ENCODE measurements around the gene ASCC1.

Gene ASCC1

DNA sequence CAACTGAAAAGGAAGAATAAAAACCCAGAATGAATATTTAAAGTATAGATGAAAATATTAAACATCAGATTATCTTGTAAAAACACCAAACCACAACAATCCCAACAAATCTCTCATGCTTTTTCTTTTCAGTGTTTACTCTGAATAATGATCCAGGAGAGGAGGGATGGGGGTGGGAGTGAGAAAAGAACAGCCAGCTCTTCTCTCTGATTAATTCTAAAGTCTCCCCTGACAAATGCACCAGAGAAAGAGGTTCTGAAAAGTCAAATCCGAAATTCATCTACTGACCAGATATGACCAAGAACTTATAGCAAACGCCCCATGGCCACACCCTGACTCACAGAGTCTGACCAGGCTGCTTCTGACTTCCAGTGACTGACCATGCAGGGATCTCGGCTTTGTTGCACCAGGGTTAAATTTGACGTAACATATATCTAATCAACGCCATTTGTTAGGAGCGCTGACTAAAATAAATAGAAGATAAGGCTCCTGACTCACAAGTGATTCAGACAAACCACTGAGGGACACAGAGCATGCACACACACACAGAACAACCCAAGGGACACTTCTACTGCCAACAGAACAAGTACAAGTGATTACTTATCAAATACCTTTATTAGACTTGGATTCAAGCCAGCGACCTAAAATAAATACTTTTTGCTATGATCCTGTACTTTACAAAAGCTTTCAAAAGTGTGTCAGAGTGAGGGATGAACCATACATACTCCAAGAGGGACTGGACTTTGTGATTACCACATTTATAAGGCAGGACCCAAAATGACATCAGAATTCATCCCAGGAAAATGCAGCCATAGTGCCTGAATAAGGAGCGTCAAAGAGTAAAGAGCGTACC, 118.4 kb downstream of the ASCC1 start:
- DNase-seq (ENCODE audit: low spot score) = no peak

DNA sequence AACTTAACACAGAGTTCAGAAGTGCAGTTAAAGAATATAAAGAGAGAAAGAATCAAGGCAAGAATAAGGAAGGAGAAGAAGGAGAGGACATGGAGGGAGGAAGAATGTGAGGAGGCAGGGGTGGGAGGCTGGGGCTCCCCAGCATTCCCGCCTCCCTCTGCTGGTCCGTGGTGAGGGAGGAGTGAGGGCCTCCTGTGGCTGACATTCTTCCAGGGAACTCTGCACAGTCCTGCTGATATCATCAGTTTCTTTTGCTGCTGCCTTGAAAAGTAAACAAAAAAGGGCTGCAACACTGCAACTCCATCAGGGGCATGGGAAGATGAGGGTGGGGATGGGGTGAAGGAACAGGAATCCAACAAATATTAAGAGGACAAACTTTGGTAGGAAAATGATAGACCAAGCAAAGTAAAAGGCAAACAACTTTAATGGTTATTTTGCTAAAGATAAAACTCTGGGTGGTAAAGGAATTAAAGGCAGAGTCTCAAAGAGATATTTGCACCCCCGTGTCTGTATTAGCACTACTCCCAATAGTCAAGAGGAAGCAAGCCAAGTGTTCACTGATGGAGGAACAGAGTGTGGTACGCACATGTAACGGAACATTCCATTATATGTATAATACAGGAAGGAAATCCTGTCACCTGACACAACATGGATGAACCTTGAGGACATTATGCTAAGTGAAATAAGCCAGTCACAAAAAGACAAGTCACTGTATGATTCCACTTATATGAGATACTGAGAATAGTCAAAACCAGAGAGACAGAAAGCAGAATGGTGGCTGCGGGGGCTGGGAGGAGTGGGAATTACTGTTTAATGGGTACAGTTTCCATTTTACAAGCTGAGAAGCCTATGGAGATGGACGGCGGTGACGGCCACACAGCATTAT, 119.7 kb downstream of the ASCC1 start:
- no peak for DNase-seq (ENCODE audit: low spot score)

DNA sequence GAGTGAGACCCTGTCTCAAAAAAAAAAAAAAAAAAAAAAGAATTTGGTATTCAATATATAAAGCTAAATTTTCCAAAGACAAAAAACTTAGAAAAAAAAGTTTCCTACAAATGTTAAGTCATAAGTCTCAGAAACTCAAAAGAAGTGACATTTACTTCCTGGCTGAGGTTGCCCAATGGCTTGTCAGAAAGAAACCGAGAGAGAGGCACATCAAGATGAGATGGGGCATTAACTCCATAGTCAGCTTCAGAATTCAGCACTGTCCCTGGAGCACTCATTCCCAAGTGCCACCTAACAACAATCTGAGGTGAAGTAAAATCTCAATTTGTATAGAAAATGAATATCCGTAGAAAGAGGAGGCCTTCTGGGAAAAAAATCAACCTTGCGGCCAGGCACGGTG, 120.9 kb downstream of the ASCC1 start:
- no peak for DNase-seq (ENCODE audit: low spot score)

DNA sequence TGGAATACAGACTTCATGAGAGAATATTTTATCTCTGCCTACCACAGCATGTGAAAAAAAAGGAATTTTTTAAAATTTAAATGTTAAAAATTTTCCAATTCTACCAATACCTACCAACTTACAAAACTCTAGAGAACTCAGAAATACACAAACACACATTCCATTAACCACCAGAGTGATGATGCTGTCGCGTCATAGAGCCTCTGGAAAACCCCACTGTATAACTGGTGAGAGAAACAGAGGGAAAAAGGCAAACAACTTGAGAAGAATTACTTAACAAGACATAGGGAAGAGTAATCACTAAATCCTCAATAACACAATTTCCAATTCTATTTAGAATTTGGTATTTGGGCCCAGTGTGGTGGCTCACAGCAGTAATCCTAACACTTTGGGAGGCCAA, 121.5 kb downstream of the ASCC1 start:
- no peak for DNase-seq (ENCODE audit: low spot score)

DNA sequence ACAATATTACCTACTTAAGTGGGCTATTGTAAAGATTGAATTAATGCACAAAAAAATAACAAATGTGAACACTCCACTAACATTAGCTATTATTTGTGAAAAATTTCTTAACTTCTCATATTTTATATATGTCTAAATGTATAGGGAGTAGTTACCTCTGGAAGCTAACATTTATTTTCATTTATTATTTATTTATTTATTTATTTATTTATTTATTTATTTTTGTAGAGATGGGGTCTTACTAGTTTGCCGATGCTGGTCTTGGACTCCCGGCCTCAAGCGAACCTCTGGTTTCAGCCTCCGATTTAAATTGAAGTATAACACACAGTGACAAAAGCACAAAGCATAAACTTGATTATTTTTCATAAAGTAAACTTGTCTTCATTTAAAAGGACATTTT, 122.6 kb downstream of the ASCC1 start:
- DNase-seq (ENCODE audit: low spot score) = no peak

DNA sequence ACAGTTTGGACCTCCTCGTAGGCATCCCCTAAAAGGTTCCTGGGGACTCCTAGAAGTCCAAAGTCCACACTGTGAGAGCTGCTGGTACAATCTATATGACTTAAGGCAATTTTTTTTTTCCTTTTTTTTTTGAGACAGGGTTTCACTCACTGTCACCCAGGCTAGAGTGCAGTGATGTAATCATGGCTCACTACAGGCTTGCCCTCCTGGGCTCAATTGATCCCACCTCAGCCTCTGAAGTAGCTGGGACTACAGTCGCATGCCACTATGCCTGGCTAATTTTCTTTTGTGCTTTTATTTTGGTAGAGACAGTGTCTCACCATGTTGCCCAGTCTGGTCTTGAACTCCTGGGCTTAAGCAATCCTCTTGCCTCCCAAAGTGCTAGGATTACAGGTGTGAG, 123.1 kb downstream of the ASCC1 start:
- DNase-seq (ENCODE audit: low spot score) = no peak

DNA sequence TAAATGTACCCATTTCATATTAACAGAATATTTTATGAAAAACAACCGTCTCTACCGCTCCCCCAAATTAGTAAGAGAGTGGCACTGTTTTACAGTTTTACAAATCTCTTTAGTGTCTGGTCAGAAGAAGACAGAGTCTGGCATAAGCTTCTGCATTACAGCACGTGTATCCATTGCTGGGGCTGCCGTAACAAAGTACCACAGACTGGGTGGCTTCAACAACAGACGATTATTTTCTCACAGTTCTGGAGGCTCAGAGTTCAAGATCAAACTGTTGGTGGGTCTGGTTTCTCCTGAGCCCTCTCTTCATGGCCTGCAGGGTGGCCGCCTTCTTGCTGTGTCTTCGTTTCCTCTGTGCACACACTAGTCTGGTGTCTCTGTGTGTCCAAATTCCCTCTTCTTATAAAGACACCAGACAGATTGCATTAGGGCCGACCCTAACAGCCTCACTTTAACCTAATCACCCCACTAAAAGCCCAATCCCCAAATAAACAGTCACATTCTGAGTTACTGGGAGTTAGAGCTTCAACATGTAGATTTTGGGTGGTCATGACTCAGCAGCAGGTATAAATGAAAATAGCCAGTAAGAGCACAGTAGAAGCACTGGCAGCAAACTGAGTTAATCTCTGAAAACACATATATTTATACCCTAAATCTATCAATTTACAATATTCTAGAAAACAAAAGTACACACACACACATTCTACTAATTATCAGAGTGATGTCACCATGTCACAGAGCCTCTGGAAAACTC, 123.7 kb downstream of the ASCC1 start:
- DNase-seq (ENCODE audit: low spot score) = no peak

DNA sequence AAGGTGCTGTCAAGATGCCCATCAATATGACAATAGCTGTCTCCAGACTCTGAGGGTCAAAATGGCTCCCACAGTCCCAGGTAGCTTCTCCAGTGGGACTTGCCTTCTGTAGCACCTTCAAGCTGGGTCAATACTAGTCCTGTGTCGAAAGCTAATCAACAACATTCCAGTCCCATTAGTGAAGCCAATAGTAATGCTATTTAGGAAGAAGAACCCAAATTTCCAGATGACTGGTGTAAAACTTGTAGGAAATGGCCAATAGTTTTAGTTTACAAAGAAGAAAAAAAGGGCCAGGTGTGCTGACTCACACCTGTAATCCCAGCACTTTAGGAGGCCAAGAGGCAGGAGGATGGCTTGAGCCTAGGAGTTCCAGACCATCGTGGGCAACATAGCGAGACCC, 125.8 kb downstream of the ASCC1 start:
- DNase-seq (ENCODE audit: low spot score) = no peak

DNA sequence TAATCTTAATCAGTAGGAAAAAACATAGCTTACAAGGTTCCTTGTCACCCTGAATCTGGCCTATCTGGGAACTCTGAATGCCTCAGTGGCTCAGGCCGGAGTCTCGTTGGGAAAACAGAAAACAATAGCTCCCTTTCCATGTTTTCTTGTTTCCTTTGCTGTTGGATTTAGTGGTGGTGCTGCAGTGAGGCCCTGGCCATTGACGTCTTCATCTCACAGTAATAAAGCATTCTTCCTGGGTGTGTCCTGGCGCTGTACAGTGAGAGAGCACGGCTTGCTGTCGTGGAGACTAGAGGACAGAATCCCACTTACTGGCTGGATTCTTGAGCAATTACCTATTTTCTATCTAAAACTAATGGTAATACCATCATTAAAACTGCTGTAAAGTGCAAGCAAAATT, 126.5 kb downstream of the ASCC1 start:
- peak; percentile 41 for DNase-seq (ENCODE audit: low spot score)

DNA sequence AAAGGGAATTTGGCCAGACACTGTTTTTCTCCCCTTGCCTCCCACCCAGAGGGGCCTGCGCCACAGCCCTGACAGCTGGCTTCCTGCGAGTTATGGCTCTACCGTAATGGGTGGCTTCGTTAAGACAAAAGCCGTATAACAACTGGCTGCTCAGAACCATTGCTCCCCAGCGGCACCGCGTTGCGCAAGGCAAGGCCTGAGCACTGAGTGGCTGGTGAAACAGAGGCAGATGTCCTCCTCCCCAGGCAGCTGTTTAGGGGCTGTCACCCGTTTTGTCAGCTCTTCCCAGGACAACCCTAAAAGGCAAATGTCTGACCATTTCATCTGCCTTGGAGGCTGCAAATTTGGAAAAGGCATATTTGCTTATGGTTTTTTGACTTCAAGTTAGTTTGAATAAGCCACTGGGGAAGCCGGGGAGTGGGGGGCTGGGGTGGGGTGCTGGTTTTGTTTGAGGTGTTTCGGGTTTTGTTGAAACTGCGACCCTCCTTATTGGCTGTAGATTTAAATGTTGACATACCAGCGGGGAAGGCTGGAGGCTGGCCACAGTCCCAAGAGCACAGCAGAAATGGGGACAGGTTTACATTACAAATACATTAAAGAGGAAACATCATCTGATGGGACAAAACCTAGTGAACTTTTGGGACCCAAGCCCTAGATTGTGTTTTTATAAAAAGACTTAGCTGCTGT, 127.0 kb downstream of the ASCC1 start:
- peak; percentile 50 for DNase-seq (ENCODE audit: low spot score)

DNA sequence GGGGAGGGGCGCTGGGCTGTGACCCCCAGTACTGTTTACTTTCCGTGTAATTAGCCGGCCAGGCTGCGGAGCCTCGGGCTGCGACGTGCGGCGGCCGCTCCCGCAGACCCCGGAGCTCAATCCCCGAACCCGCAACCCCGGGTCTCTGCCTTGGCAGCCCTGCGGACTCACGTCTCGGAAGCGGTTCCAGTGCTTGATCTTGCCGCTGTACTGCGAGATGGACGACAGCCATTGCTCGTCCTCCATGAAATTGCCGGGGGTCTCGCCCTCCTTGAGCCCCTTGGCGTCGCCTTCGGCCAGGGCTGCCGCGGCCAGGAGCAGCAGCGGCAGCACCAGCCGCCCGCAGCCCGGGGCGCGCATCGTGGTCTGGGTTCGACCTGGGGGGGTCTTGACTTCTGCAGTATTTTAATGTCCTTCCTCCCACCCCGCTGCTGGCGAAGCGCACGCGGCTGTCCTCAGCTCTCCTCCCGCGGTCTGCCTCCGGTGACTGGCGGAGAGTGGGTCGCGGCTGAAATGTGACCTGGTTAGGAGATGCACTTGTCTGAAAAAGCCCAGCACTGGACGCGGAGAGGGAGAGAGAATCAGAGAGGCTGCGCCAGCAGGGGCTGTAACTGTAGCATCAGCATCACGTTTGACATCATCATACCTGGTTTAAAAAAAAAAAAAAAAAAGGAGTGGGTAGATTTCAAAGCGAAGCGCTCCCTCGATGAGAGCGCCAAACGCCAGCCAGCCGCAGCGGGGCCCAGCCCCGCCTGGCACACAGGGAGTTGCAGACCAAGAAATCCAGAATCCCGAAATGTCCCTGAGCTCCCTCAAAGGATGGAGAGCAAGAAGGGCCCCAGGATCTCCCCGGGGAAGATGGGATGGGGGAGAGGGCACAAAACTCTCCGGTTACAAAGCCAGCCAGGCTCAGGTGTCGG, 127.8 kb downstream of the ASCC1 start, which contains the start of gene SPOCK2:
SPOCK2 (minus strand) TSS at position 583 of the 920 bp plus-strand sequence; CDS start at position 360, 223 bp downstream.
- peak; percentile 79 for DNase-seq (ENCODE audit: low spot score)

DNA sequence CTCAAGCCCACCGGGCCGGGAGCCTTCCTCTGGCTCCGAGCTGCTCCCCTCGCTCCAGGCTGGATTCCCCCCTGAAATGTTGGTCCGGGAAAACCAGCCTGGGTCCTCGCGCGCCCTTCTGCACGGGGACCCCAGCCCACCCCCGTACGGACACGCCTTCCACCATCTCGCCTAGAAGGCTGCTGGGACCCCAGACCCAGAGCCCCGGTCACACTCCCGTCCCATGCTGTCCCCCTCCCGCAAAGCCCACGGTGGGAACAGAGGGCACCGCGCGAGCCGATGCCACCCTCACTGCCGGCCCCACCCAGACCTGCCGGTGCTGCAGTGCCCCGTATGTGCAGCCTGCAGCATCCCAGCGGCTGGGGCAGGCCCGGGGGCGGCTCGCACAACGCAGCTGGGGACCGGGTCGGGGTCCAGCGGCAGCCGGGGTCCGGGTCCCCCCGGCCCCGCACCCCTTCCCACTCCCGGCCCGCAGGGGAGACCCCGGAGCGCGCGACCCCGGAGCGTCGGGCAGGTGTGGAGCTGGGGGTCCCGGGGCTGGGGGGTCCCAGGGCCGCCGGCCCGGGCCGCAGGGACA, 128.6 kb downstream of the ASCC1 start:
- DNase-seq (ENCODE audit: low spot score) = peak; percentile 47

DNA sequence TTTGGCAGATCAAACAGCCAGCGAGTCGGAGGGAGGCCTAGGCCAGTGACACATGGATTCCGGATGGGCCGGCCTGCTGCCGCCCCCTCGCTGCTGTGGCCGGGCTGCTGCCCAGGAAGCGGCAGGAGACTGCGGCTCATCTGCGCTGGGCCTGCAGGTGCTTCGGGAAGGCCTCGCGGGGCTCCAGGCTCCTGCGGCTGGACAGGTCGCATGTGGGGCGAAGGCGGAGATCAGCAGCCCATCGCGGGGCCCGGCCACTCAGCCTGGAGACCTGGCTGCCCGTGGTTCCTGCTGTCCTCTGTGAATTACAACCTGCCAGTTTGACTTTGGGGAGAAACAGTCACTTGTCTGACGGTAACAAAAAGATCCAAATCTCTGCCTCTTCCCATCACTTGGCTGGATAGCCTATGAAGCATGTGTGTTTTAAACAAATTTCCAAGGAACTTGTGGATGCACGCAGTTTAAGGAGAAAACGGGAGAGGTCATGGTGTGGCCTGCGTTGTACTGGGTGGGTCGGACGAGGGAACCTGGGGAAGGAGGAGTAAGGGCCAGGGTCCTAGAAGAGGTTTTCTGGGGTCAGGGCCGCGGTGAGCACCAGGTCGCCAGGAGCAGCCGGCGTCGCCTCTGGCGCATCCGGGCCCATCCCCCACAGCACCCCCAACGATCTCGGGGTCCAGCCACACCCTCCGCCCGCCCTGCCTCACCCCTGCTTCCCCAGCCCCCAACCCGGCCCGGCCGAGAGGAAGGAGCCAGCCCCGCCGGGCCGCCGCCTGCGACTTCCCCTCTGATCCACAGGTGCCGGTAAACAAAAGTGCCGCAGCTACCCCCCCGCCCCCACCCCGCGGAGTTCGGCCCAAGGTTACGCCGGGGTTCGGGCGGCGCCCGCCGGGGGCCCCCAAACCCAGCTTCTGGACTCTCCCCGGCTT, 129.3 kb downstream of the ASCC1 start:
- peak; percentile 69 for DNase-seq (ENCODE audit: low spot score)

DNA sequence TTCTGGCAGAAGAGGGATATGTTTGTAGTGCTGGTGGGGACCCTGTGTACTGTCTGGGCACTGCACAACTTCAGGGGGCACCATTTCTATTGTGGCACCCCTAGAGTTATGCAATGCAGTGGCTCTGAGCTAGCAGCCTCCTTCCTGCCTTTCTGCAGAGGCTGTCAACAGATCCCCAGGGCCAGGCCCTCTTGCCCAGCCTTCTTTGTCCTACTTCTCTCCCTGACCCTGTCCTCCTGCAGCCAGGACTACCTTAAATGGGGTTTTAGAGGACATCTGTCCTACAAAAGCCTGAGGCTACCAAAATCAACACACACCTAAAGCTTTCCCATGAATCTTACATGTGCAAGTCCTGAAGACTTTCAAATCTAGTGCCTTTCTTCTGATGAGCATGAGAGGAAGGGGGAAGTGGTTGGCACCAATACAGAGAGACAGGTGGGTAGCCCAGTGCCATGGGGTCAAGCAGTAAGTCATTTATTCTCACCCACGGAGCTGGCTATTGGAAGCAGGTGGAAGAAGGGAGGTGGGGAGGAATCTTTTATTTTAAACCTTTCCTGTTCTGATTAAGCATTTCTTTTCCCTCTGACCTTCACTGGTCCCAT, 130.1 kb downstream of the ASCC1 start:
- DNase-seq (ENCODE audit: low spot score) = no peak

DNA sequence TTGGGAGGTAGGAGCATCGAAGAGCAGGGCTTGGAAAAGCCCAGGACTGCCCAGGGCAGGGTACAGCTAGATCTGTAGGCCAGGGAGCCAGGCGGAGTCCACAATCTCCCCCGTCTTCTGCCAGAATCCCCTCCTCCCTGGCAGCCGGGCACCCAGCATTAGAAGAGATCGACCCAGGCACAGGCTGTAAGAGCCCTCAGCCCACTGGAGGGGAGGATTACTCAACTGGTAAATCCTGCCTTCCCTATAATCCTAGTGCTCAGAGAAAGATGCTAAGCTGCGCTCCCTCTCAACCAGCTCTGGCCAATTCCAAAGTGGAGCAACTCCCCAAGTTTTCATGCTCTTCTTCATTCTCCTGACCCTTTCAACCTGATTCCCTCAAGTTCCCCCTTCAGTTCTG, 130.9 kb downstream of the ASCC1 start:
- no peak for DNase-seq (ENCODE audit: low spot score)

DNA sequence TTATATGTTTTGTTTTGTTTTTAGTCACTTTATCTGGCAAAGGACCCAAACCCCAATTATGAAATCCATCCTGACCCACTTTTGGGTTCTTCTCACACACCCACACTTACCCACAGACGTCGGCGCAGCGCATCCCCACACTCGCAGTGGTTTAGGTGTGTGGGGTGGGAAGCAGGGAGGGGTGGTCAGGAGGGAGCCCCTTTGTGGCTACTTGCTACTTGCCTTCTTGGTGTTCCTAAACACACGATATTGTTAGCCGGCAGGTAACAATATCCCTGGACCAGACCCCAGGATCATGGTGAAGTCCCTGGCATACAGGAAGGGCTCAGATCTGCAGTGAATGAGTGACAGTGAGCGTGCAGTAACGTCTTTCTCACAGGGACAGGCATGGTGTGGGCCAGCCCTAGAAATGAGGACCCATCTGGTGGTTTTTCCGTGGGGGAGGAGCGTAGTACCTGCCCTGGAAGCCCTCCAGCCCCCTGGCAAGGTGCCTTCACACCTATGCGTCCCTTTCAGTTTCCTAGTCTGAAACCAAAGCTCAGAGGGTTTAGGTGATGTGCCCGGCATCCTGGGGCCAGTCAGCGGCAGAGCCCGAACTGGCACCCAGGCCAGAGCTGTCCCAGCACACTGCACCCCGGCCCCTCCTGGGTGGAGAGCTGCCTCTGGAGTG, 132.2 kb downstream of the ASCC1 start:
- peak; percentile 72 for DNase-seq (ENCODE audit: low spot score)

DNA sequence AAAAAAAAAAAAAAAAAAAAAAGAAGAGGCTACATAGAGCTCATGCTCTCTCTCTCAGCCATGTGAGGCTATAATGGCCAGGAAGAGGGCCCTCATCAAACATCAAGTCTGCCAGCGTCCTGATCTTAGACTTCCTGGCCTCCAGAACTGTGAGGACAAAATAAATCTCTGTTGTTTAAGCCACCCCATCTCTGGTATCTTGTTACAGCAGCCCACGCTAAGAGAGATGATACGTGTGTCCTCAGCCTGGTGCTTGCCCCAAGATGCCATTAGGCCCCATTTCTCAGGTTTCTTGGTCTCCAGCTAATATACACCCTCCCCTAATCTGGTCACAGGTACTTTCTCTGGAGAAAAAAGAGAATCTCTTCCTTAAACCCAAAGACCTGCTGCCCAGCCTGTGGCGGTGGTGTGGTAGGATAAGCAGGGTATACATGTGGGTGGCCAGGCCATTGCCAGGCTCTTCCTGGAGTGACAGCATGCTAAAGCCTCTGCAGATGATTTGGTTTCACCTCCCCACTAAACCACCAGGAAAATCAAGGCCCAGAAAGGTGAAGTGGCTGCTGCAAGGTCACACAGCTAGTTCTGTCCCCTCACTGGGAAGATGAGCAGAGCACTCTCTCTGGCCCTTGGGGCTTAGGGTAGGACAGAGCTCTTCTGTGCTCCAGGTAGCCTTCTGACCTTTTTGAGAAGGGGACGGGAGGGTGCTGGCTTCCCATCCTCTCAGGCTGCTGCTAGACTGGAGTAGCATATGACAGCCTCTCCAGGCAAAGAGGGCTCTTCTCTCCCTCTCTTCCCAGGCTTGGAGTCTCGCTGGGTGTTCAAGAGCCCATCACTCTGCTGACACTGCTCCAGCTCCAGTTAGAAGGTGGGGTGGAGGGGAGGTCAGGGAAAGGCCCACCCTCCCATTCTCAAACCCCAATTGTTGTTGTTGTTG, 133.0 kb downstream of the ASCC1 start:
- DNase-seq (ENCODE audit: low spot score) = no peak
